ENCODE measurements around the gene CCDC186. TPM values are rescaled to one million over a fixed set of nuclear protein-coding genes. Genes with fewer than 3 reads are reported as not detected.

The CCDC186 gene
- total RNA-seq, 4 donors from 2014 or later: 39.0 to 87.8 (median 50.9) TPM

DNA sequence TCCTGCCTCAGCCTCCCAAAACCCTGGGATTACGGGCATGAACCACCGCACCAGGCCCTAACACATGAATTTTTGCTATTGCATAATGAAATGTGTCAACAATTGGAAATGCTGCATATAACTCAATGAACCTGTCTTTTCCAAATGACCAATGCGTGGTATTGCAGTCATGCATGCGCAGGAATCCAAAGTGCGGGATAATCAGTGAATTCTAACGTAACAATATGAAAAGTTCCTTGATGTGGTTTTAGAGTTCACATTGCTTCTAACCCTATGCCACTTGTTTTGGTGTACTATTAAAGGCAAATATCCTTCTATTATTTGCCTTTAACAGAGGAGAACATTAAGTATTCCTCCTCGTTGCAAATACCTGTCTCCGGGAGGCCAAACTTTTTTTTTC lies 15.7 kb upstream of the CCDC186 start:
- WGBS: 92% methylated on average over 8 of the region's 8 CpGs
- Histone ChIP-seq H3K27me3 (no peaks in the 10 kb centered on the region), H3K27ac (no peak overlapping the region), H3K4me1 (no peaks in the 10 kb centered on the region), H3K4me3 (no peak overlapping the region), H3K36me3 (no peaks in the 10 kb centered on the region), H3K9me3 (no peaks in the 10 kb centered on the region)
- TF ChIP-seq POLR2A (IDR thresholded peaks at IDR 0.05): no peak
- TF ChIP-seq EP300 (IDR thresholded peaks at IDR 0.05): no peak
- TF ChIP-seq, protein P1, sequence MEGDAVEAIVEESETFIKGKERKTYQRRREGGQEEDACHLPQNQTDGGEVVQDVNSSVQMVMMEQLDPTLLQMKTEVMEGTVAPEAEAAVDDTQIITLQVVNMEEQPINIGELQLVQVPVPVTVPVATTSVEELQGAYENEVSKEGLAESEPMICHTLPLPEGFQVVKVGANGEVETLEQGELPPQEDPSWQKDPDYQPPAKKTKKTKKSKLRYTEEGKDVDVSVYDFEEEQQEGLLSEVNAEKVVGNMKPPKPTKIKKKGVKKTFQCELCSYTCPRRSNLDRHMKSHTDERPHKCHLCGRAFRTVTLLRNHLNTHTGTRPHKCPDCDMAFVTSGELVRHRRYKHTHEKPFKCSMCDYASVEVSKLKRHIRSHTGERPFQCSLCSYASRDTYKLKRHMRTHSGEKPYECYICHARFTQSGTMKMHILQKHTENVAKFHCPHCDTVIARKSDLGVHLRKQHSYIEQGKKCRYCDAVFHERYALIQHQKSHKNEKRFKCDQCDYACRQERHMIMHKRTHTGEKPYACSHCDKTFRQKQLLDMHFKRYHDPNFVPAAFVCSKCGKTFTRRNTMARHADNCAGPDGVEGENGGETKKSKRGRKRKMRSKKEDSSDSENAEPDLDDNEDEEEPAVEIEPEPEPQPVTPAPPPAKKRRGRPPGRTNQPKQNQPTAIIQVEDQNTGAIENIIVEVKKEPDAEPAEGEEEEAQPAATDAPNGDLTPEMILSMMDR (IDR thresholded peaks at IDR 0.05): no peak
- TF ChIP-seq POLR2AphosphoS5 (IDR thresholded peaks at IDR 0.05): no peak
- DNase-seq (ENCODE audit: low spot score in 2 of 2): no peak

DNA sequence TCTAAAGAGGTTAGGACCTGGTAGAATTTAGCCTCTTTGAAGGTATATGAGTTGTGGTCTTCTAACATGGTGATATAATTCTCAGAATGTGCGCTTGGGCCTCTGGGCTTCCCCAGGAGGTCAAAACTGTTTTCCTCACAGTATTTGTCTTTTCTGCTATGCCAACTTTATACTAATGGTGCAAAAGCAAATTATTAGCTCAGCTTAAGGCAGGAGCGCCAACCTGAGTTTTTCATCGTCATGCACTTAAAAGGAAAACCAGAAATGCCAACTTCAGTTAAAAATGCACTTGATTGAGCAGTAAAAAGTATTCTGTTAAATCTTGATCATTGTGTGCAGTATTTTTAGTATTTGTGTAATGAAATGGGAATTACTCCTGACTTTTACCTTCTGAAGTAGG lies 14.9 kb upstream of the CCDC186 start:
- over 99% methylated on average over 3 of the region's 3 CpGs for whole genome bisulfite sequencing
- no peak for DNase-seq (ENCODE audit: low spot score in 2 of 2)
- Histone ChIP-seq H3K4me3 (no peak overlapping the region), H3K9me3 (no peaks in the 10 kb centered on the region), H3K4me1 (no peaks in the 10 kb centered on the region), H3K27ac (no peak overlapping the region), H3K27me3 (no peaks in the 10 kb centered on the region), H3K36me3 (no peaks in the 10 kb centered on the region)
- TF ChIP-seq POLR2AphosphoS5 (IDR thresholded peaks at IDR 0.05) (no peak), EP300 (IDR thresholded peaks at IDR 0.05) (no peak), POLR2A (IDR thresholded peaks at IDR 0.05) (no peak)
- TF ChIP-seq, protein P1 (IDR thresholded peaks at IDR 0.05): no peak

DNA sequence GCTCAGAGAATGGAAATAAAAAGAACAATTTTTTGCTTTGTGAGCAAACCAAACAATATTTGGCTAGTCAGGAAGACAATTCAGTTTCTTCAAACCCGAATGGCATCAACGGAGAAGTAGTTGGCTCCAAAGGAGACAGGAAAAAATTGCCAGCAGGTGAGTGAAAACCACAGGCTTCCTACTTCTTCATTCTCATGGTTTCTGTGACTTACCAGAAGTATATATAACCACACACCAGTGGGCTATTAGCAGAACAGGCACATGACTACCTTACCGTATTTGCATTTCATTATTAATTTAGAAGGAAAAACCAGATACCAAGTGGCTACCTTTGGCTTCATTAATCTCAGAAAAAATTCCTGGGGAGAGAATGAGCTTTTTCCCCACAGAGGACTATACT lies 14.0 kb upstream of the CCDC186 start:
- WGBS: 75% methylated on average over 3 of the region's 3 CpGs
- TF ChIP-seq, protein P1 (IDR thresholded peaks at IDR 0.05): no peak
- TF ChIP-seq POLR2AphosphoS5 (IDR thresholded peaks at IDR 0.05) (no peak), POLR2A (IDR thresholded peaks at IDR 0.05) (no peak)
- H3K27ac ChIP-seq: no peak overlapping the region

DNA sequence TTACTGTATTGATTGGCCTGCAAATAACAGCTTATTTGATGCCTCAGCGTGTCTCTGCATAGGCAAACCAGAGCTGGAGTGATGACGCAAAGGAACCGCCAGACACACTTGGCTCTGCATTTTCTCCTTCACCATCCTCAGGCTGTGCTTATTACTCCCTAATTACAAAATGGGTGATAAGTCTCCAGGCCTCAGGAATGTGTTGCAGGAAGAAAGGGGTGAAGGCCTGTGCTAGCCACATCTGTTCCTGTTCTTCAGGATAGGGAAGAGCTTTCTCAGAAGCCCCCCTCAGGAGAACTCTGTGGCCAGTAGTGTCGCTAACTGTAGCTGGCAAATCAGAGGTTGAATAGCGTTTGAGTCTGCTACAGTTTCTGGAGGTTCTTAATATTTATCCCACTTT lies 10.3 kb upstream of the CCDC186 start:
- H3K27me3 ChIP-seq: no peaks in the 10 kb centered on the region
- WGBS: 86% methylated on average over 5 of the region's 5 CpGs
- TF ChIP-seq POLR2AphosphoS5 (IDR thresholded peaks at IDR 0.05) (no peak), POLR2A (IDR thresholded peaks at IDR 0.05) (no peak), EP300 (IDR thresholded peaks at IDR 0.05) (no peak)
- TF ChIP-seq, protein P1 (IDR thresholded peaks at IDR 0.05): no peak
- no peak overlapping the region for H3K27ac ChIP-seq
- H3K4me1 ChIP-seq: peaks cover 5% of the 10 kb centered on the region
- no peaks in the 10 kb centered on the region for H3K9me3 ChIP-seq
- no peaks in the 10 kb centered on the region for H3K36me3 ChIP-seq
- DNase-seq (ENCODE audit: low spot score in 2 of 2): no peak
- no peak overlapping the region for H3K4me3 ChIP-seq

More for the DNA sequence above, 14.0 kb upstream of the CCDC186 start:
- Histone ChIP-seq H3K4me1 (no peaks in the 10 kb centered on the region), H3K9me3 (no peaks in the 10 kb centered on the region), H3K4me3 (no peak overlapping the region), H3K27me3 (no peaks in the 10 kb centered on the region), H3K36me3 (no peaks in the 10 kb centered on the region)
- no peak for DNase-seq (ENCODE audit: low spot score in 2 of 2)

DNA sequence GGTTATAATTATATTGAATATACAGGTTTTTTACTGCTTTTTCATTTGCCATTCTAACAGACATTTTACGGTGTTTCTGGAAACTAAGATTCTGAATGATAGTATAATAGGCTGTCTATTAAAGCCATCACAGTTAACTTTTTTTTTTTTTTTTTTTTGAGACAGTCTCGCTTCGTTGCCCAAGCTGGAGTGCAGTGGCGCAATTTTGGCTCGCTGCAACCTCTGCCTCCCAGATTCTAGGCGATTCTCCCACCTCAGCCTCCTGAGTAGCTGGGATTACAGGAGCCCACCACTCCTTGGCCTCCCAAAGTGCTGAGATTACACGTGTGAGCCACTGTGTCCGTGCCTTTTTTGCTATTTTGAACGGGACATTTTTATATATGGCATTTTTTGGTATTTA lies 9.6 kb upstream of the CCDC186 start:
- Histone ChIP-seq H3K27ac (no peak overlapping the region), H3K4me1 (peaks cover 5% of the 10 kb centered on the region), H3K9me3 (no peaks in the 10 kb centered on the region), H3K4me3 (no peak overlapping the region), H3K27me3 (no peaks in the 10 kb centered on the region), H3K36me3 (no peaks in the 10 kb centered on the region)
- DNase-seq (ENCODE audit: low spot score in 2 of 2): no peak
- WGBS: 91% methylated on average over 9 of the region's 9 CpGs
- TF ChIP-seq EP300 (IDR thresholded peaks at IDR 0.05) (no peak), POLR2AphosphoS5 (IDR thresholded peaks at IDR 0.05) (no peak), POLR2A (IDR thresholded peaks at IDR 0.05) (no peak)
- TF ChIP-seq, protein P1 (IDR thresholded peaks at IDR 0.05): no peak
